PC-9 (cell line): Measurements from ENCODE around the gene TMEM208. TPM values are rescaled to one million over a fixed set of nuclear protein-coding genes. Genes with fewer than 3 reads are reported as not detected.

Source experiments
- BruUV-seq: library from RNA; stranded (reverse); fragments of 400-500 nt; replicated peaks from 2 replicates; lab custom pipeline; 2021; lab: Mats Ljungman, UMichigan
- CTCF ChIA-PET: fragments of 300-600 bp; sonication (Branson Sonifier 250); formaldehyde crosslinking; loops from one replicate; lab custom pipeline; 2022; ENCODE audit warnings: antibody characterized with exemption; lab: Charles Lee
- POLR2A ChIA-PET: fragments of 300-600 bp; sonication (Branson Sonifier 250); formaldehyde crosslinking; loops from one replicate; lab custom pipeline; 2022; ENCODE audit warnings: antibody characterized with exemption; ENCODE audit not compliant: unreplicated experiment; lab: Charles Lee
- DNase-seq, 2 experiments: peaks; one replicate each; pipeline versions ENCODE4 v3.0.0 to v3.0.0-alpha.2; 2015 to 2022; ENCODE audit warnings: mixed read lengths in 1 of 2
- H2AFZ ChIP-seq: fragments of 200-600 bp; sonication (generic); 2 replicates; pipeline ENCODE4 v1.8.1; 2017; ENCODE audit warnings: antibody characterized with exemption
- H3F3A ChIP-seq: fragments of 200-600 bp; sonication (generic); 2 replicates; pipeline ENCODE4 v1.8.1; 2017; ENCODE audit warnings: antibody characterized with exemption, mild to moderate bottlenecking, low read depth; ENCODE audit not compliant: insufficient read depth
- H3K27ac ChIP-seq: fragments of 200-600 bp; sonication (generic); 2 replicates; pipeline ENCODE4 v1.6.1; 2016; ENCODE audit warnings: mixed run types
- H3K27me3 ChIP-seq: fragments of 200-600 bp; sonication (generic); 2 replicates; pipeline ENCODE4 v1.6.1; 2016; ENCODE audit warnings: low read depth, mixed run types; ENCODE audit not compliant: insufficient read depth
- H3K36me3 ChIP-seq: fragments of 200-600 bp; sonication (generic); 2 replicates; pipeline ENCODE4 v1.6.1; 2016; ENCODE audit warnings: low read depth, mixed run types
- H3K4me1 ChIP-seq: fragments of 200-600 bp; sonication (generic); replicated peaks from 2 replicates; pipeline ENCODE4 v1.6.1; 2016; ENCODE audit warnings: mixed run types; ENCODE audit not compliant: insufficient read depth
- H3K4me2 ChIP-seq: fragments of 200-600 bp; sonication (generic); 2 replicates; pipeline ENCODE4 v1.6.1; 2017; ENCODE audit warnings: mixed run types
- H3K4me3 ChIP-seq: fragments of 200-600 bp; sonication (generic); 2 replicates; pipeline ENCODE4 v1.6.1; 2016; ENCODE audit warnings: mixed run types
- H3K79me2 ChIP-seq: fragments of 200-600 bp; sonication (generic); 2 replicates; pipeline ENCODE4 v1.6.1; 2017; ENCODE audit warnings: low read depth, mixed run types
- H3K9me2 ChIP-seq: fragments of 200-600 bp; sonication (generic); 2 replicates; pipeline ENCODE4 v1.8.1; 2017; ENCODE audit warnings: mild to moderate bottlenecking; ENCODE audit not compliant: insufficient read depth
- H3K9me3 ChIP-seq: fragments of 200-600 bp; sonication (generic); 2 replicates; pipeline ENCODE4 v1.8.1; 2016; ENCODE audit warnings: low read depth; ENCODE audit not compliant: insufficient read depth
- H4K20me1 ChIP-seq: fragments of 200-600 bp; sonication (generic); 2 replicates; pipeline ENCODE4 v1.8.1; 2017; ENCODE audit not compliant: insufficient read depth
- CTCF ChIP-seq: fragments of 200-600 bp; sonication (generic); conservative IDR thresholded peaks from 2 replicates; pipeline ENCODE4 v1.6.1; 2017; ENCODE audit warnings: mixed run types, antibody characterized with exemption, mild to moderate bottlenecking, moderate library complexity
- EZH2 ChIP-seq: fragments of 200-600 bp; sonication (generic); IDR thresholded peaks from 2 replicates; pipeline ENCODE4 v1.8.0; 2017; ENCODE audit warnings: antibody characterized with exemption, low read depth
- intact Hi-C: fragments of 100-400 bp; cut with micrococcal nuclease; formaldehyde crosslinking; loops from one replicate; pipeline ENCODE4 v1.10.0; 2022; ENCODE audit not compliant: unreplicated experiment
- total RNA-seq: library from RNA; stranded (reverse); gene quantifications from 2 replicates; pipeline ENCODE4 v1.2.3, GENCODE V29; 2021

The TMEM208 gene
- total RNA-seq, 1 experiment from 2014 or later = 39.5 TPM

GRCh38 chr16:67238278-67238575 is 11.3 kb downstream of the TMEM208 start:
- no peaks in the 10 kb centered on the region for H3K9me3 ChIP-seq
- no peaks in the 10 kb centered on the region for H3K27me3 ChIP-seq
- H2AFZ ChIP-seq = no peak overlapping the region
- ChIA-PET POLR2A (interaction anchor here (1.2 kb wide), 1 partner anchor 12 kb away, joined by 4 read pairs; the partner anchor contains the start of gene TMEM208), CTCF (interaction anchor here (0.6 kb wide), 2 partner anchors 9 to 26 kb away, joined by 5 read pairs; no protein-coding TSS in a partner anchor)
- peaks cover 11% of the 10 kb centered on the region for H3K36me3 ChIP-seq
- BruUV-seq = no TSS peak
- H3F3A ChIP-seq = peaks cover 65% of the 10 kb centered on the region
- TF ChIP-seq CTCF (no peak), EZH2 (no peak)
- H3K4me2 ChIP-seq = no peak overlapping the region
- no peak overlapping the region for H3K4me3 ChIP-seq
- H3K4me1 ChIP-seq = peaks cover 37% of the 10 kb centered on the region
- no peak overlapping the region for H3K27ac ChIP-seq
- intact Hi-C loops = no loop called here
- H4K20me1 ChIP-seq = no peaks in the 10 kb centered on the region
- H3K79me2 ChIP-seq = peaks cover 36% of the 10 kb centered on the region
- H3K9me2 ChIP-seq = no peaks in the 10 kb centered on the region
- DNase-seq = no peak

GRCh38 chr16:67238806-67239470 is 12.0 kb downstream of the TMEM208 start:
- ChIA-PET CTCF (interaction anchor here (0.6 kb wide), 1 partner anchor 26 kb away, joined by 5 read pairs; no protein-coding TSS in a partner anchor), POLR2A (interaction anchor here (1.2 kb wide), 1 partner anchor 12 kb away, joined by 4 read pairs; the partner anchor contains the start of gene TMEM208)
- intact Hi-C loops = no loop called here

GRCh38 chr16:67240506-67240905 is 13.6 kb downstream of the TMEM208 start:
- H3K9me3 ChIP-seq = no peaks in the 10 kb centered on the region
- H3K4me3 ChIP-seq = no peak overlapping the region
- no peaks in the 10 kb centered on the region for H3K27me3 ChIP-seq
- BruUV-seq = no TSS peak
- H3K9me2 ChIP-seq = no peaks in the 10 kb centered on the region
- H4K20me1 ChIP-seq = no peaks in the 10 kb centered on the region
- POLR2A ChIA-PET = interaction anchor here (0.6 kb wide), 2 partner anchors 27 to 70 kb away, joined by 5 to 12 read pairs; no protein-coding TSS in a partner anchor
- peaks cover 57% of the 10 kb centered on the region for H3K79me2 ChIP-seq
- peaks cover 11% of the 10 kb centered on the region; the same call in 1 of the 2 replicates for H3K36me3 ChIP-seq
- DNase-seq = no peak
- peak overlapping the region; percentile 84 for H3K27ac ChIP-seq
- H3K4me1 ChIP-seq = peaks cover 60% of the 10 kb centered on the region
- CTCF ChIA-PET = interaction anchor here (0.6 to 1.2 kb wide), 2 partner anchors 98 to 188 kb away, joined by 3 to 4 read pairs; no protein-coding TSS in a partner anchor
- intact Hi-C loops = loop anchor here (10.0 kb wide), 1 partner anchor 994 kb away; the partner anchor contains the start of gene ESRP2
- no peak overlapping the region for H2AFZ ChIP-seq
- TF ChIP-seq CTCF (no peak), EZH2 (no peak)
- peak overlapping the region; percentile 65 for H3K4me2 ChIP-seq
- H3F3A ChIP-seq = peaks cover 83% of the 10 kb centered on the region

More at GRCh38 chr16:67238806-67239470, 12.0 kb downstream of the TMEM208 start:
- Histone ChIP-seq H3K4me1 (peaks cover 44% of the 10 kb centered on the region), H3K79me2 (peaks cover 43% of the 10 kb centered on the region), H4K20me1 (no peaks in the 10 kb centered on the region), H3K4me3 (no peak overlapping the region), H3K36me3 (peaks cover 11% of the 10 kb centered on the region; the same call in 1 of the 2 replicates), H3K9me3 (no peaks in the 10 kb centered on the region), H3K9me2 (no peaks in the 10 kb centered on the region), H3K27me3 (no peaks in the 10 kb centered on the region), H3F3A (peaks cover 68% of the 10 kb centered on the region), H3K27ac (no peak overlapping the region), H2AFZ (no peak overlapping the region), H3K4me2 (no peak overlapping the region)
- TF ChIP-seq CTCF (no peak), EZH2 (no peak)
- BruUV-seq = no TSS peak
- DNase-seq = no peak
